Adipocyte (in vitro differentiated cells): ENCODE results near the gene CD8B.

Experiments
- DNase-seq: peaks from one replicate; pipeline ENCODE4 v3.0.0-alpha.2; 2015; ENCODE audit warnings: low read depth
- H3K27me3 ChIP-seq: replicated peaks from 2 replicates; pipeline ENCODE4 v1.7.0; 2013; ENCODE audit warnings: mild to moderate bottlenecking, low read length, moderate library complexity; ENCODE audit not compliant: control insufficient read depth, insufficient read depth
- H3K36me3 ChIP-seq: 2 replicates; pipeline ENCODE4 v1.7.0; 2013; ENCODE audit warnings: low read length, mild to moderate bottlenecking, moderate library complexity; ENCODE audit not compliant: control insufficient read depth, insufficient read depth, severe bottlenecking
- H3K4me1 ChIP-seq: 2 replicates; pipeline ENCODE4 v1.7.0; 2013; ENCODE audit warnings: mild to moderate bottlenecking, low read length, moderate library complexity; ENCODE audit not compliant: control insufficient read depth, insufficient read depth
- H3K4me3 ChIP-seq: 2 replicates; pipeline ENCODE4 v1.7.0; 2013; ENCODE audit warnings: mild to moderate bottlenecking, low read length, moderate library complexity
- H3K9ac ChIP-seq: 2 replicates; pipeline ENCODE4 v1.7.0; 2013; ENCODE audit warnings: mild to moderate bottlenecking, low read length, moderate library complexity
- H3K9me3 ChIP-seq: 2 replicates; pipeline ENCODE4 v1.7.0; 2013; ENCODE audit warnings: mild to moderate bottlenecking, low read length, moderate library complexity; ENCODE audit not compliant: control insufficient read depth

CD8B gene

GRCh38 chr2:86791573-86791972 lies 70.1 kb downstream of the CD8B start:
- H3K9ac ChIP-seq: no peak overlapping the region
- H3K27me3 ChIP-seq: peaks cover 63% of the 10 kb centered on the region
- H3K4me3 ChIP-seq: no peak overlapping the region
- peaks cover 20% of the 10 kb centered on the region for H3K9me3 ChIP-seq
- H3K4me1 ChIP-seq: peaks cover 6% of the 10 kb centered on the region
- no peak for DNase-seq
- H3K36me3 ChIP-seq: no peaks in the 10 kb centered on the region

DNA sequence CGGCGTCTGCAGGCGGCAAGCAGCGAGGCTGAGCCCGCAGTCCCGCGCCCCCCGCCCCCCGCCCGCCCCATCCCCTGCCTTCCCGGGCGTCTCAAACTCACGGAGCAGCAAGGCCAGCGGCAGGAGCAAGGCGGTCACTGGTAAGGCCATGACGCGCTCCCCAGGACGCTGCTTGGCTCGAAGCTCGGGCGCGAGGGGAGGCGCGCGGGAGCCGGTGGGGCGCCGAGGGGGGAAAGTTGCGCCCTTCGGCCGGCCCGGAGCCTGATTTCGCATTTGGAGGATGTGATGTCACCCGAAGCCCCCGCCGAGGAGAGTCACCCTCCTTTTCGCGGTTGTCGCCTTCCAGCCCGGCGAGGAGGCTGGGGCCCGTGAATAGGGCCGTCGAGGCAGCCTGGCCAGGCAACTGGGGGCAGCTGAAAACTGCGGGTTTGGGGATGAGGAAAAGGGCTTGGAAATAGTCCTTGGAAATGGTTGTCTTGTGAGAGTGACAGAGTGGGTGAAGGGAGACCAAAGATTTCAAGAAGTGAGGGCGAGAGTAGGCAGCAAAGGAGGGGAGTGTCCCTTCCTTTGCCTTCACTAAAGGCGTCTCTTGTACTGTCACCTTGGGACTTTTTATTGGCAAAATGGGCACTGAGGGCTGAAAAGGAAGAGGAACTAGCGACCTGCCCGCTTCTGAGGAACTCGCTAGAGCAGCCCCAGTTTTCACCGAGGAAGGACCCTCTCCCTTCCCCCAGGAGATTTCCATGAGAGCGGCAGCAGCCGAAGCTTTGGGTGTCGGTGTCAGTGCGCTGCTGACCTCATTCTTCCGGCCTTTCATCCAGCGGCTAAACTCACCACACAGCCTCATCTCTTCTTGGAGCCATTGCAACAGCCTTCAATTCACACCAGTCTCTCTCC lies 70.8 kb downstream of the CD8B start, which contains the start of gene CD8A:
Gene CD8A, minus strand, starts transcription at position 238 of the 897 bp plus-strand sequence. Its CDS starts 88 bp downstream, at position 150.
- Histone ChIP-seq H3K36me3 (no peaks in the 10 kb centered on the region), H3K27me3 (peaks cover 67% of the 10 kb centered on the region), H3K9ac (no peak within 1 kb of the TSS), H3K4me3 (peak within 1 kb of the TSS; percentile 16), H3K9me3 (peaks cover 14% of the 10 kb centered on the region), H3K4me1 (peaks cover 6% of the 10 kb centered on the region)
- peak; percentile 32 for DNase-seq

GRCh38 chr2:86790134-86790675 lies 71.5 kb downstream of the CD8B start:
- Histone ChIP-seq H3K9me3 (peaks cover 7% of the 10 kb centered on the region), H3K9ac (no peak overlapping the region), H3K4me3 (no peak overlapping the region), H3K27me3 (peaks cover 64% of the 10 kb centered on the region), H3K4me1 (peaks cover 6% of the 10 kb centered on the region), H3K36me3 (no peaks in the 10 kb centered on the region)
- DNase-seq: no peak

- H3K4me3 ChIP-seq: no peak overlapping the region
- peaks cover 2% of the 10 kb centered on the region for H3K9me3 ChIP-seq
- peaks cover 59% of the 10 kb centered on the region for H3K27me3 ChIP-seq
Measured at GRCh38 chr2:86789687-86790133, 72.0 kb downstream of the CD8B start.

DNA sequence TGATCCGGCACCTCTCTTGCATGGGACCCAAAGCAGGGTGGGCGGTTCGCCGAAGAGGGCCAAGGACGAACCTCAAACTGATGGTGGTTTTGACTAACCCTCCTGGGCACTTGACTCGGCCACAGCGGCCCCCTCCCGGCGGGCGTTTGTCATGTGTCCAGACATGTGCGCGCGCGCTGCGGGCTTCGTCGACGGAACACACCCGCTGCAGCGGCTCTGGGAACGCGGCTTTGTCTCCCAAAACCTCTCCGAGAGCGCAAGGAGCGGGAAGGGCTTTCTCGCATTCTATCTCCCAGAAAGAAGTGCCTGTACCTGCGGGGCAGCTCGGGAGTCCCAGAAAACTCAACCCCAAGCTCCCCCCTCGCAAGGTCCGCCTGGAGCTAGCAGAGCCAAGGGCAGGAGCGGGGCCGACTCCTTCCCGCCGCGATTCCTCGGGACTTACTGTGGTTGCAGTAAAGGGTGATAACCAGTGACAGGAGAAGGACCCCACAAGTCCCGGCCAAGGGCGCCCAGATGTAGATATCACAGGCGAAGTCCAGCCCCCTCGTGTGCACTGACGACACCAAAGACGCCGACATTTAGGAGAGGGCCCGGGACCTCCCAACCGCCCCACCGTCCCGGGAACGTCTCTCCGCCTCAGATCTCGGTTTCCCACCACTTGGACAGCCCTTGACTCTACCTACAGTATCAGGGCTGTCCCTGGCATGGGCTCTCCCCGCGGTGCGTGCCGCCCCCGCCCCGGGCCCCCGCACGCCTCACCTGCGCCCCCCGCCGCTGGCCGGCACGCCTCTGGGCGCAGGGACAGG lies 72.6 kb downstream of the CD8B start:
- Histone ChIP-seq H3K4me1 (peaks cover 6% of the 10 kb centered on the region), H3K9me3 (no peaks in the 10 kb centered on the region), H3K4me3 (no peak overlapping the region), H3K9ac (no peak overlapping the region), H3K27me3 (peaks cover 54% of the 10 kb centered on the region), H3K36me3 (no peaks in the 10 kb centered on the region)
- peak; percentile 24 for DNase-seq

More at GRCh38 chr2:86789687-86790133, 72.0 kb downstream of the CD8B start:
- DNase-seq: no peak
- no peaks in the 10 kb centered on the region for H3K36me3 ChIP-seq
- H3K9ac ChIP-seq: no peak overlapping the region
- peaks cover 6% of the 10 kb centered on the region for H3K4me1 ChIP-seq

- Histone ChIP-seq H3K4me1 (peaks cover 6% of the 10 kb centered on the region), H3K36me3 (no peaks in the 10 kb centered on the region), H3K27me3 (peaks cover 50% of the 10 kb centered on the region), H3K4me3 (no peak overlapping the region), H3K9ac (no peak overlapping the region), H3K9me3 (no peaks in the 10 kb centered on the region)
- no peak for DNase-seq
Measured at GRCh38 chr2:86788165-86788564, 73.5 kb downstream of the CD8B start.

- H3K9me3 ChIP-seq: no peaks in the 10 kb centered on the region
- H3K4me3 ChIP-seq: no peak overlapping the region
- peaks cover 6% of the 10 kb centered on the region for H3K4me1 ChIP-seq
- H3K9ac ChIP-seq: no peak overlapping the region
- peaks cover 46% of the 10 kb centered on the region for H3K27me3 ChIP-seq
- no peak for DNase-seq
- H3K36me3 ChIP-seq: no peaks in the 10 kb centered on the region
Measured at GRCh38 chr2:86787736-86788135, 74.0 kb downstream of the CD8B start.

GRCh38 chr2:86786001-86786536 lies 75.6 kb downstream of the CD8B start:
- Histone ChIP-seq H3K36me3 (no peaks in the 10 kb centered on the region), H3K4me1 (peaks cover 1% of the 10 kb centered on the region), H3K4me3 (no peak overlapping the region), H3K27me3 (peaks cover 34% of the 10 kb centered on the region), H3K9me3 (no peaks in the 10 kb centered on the region), H3K9ac (no peak overlapping the region)
- DNase-seq: no peak

- H3K4me3 ChIP-seq: no peak overlapping the region
- no peaks in the 10 kb centered on the region for H3K9me3 ChIP-seq
- no peaks in the 10 kb centered on the region for H3K4me1 ChIP-seq
- H3K36me3 ChIP-seq: no peaks in the 10 kb centered on the region
- H3K9ac ChIP-seq: no peak overlapping the region
- peaks cover 30% of the 10 kb centered on the region for H3K27me3 ChIP-seq
- DNase-seq: no peak
Measured at GRCh38 chr2:86785456-86785855, 76.2 kb downstream of the CD8B start.

- DNase-seq: no peak
- Histone ChIP-seq H3K4me3 (no peak overlapping the region), H3K27me3 (peaks cover 18% of the 10 kb centered on the region), H3K9ac (no peak overlapping the region), H3K9me3 (no peaks in the 10 kb centered on the region), H3K36me3 (no peaks in the 10 kb centered on the region), H3K4me1 (no peaks in the 10 kb centered on the region)
Measured at GRCh38 chr2:86783615-86784339, 77.9 kb downstream of the CD8B start.
